H1 (cell line): Measurements from ENCODE around the gene NLRP8. TPM values are rescaled to one million over a fixed set of nuclear protein-coding genes. Genes with fewer than 3 reads are reported as not detected.

Experiments
- ASH2L ChIP-seq: fragments of 200-600, 300-600 bp; sonication (generic); IDR thresholded peaks from one replicate; pipeline ENCODE4 v1.7.1; 2017; ENCODE audit warnings: low read length
- FOSL1 ChIP-seq: IDR thresholded peaks from 2 replicates; pipeline ENCODE4 v1.6.1; 2011; ENCODE audit warnings: mild to moderate bottlenecking, low read depth, low read length, moderate library complexity; ENCODE audit not compliant: insufficient read depth
- TCF12 ChIP-seq: IDR thresholded peaks from 2 replicates; pipeline ENCODE4 v1.6.1; 2011; ENCODE audit warnings: low read depth, mild to moderate bottlenecking, low read length
- polyA plus RNA-seq, 7 experiments: library from polyadenylated mRNA; depleted of rRNA in 3 of 7; stranded (reverse) in 5 of 7; unstranded in 2 of 7; fragments of >200 nt in 5 of 7; fragments of 200-250 nt in 2 of 7; gene quantifications; 1 replicate in 5 of 7; 2 replicates in 1 of 7; 4 replicates in 1 of 7; pipeline versions ENCODE4 v1.2.1 to v1.2.3, GENCODE V29; 2011 to 2013; ENCODE audit warnings: missing spikeins in 2 of 7, mixed read lengths in 2 of 7
- total RNA-seq: library from RNA; stranded (reverse); fragmentation: NEBNext Ultra II Directional; extraction: Animal tissue kit (Norgen Biotek cat#: 25700); gene quantifications from 2 replicates; pipeline ENCODE4 v1.2.1, GENCODE V29; 2021

NLRP8 gene
- total and polyA plus RNA-seq, 2 of the 8 experiments (the other 6 are each of a cell fraction or from before 2014, with no cell fraction given) = not detected

DNA sequence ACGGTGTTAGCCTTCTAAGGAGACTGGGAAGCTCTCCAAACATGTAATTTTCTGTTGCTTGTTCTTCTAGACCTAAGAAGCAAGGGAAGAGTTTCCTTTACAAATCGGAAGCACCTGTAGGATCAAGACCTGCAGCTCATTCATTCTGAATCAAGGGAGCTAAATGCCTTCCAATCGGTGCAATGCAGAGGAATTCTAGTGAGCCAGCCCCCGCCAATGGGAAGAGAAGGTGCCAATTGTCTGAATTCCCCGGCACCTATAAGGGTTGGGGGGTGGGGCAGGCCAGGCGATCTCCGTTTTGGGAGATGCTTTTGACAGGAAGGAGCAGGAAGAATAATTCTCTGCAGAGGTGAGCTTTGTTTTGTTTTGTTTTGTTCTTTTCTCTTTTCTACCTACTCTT is 8.4 kb upstream of the NLRP8 start (continued):
- no peak for TF ChIP-seq TCF12
- TF ChIP-seq ASH2L = no peak
- TF ChIP-seq FOSL1 = no peak
